SK-N-SH (cell line): ENCODE measurements around the gene TMEM164.

ENCODE experiments used
- CHD2 ChIP-seq: fragments of 150-350 bp; IDR thresholded peaks from 2 replicates; pipeline ENCODE4 v1.6.1; 2018; ENCODE audit warnings: low read length; ENCODE audit not compliant: partially characterized antibody
- EZH2phosphoT487 ChIP-seq: fragments of 200-600 bp; sonication (generic); IDR thresholded peaks from 2 replicates; pipeline ENCODE4 v1.6.1; 2017; ENCODE audit warnings: low read depth, mixed run types, mild to moderate bottlenecking, antibody characterized with exemption, moderate library complexity, borderline replicate concordance
- JUND ChIP-seq: IDR thresholded peaks from 2 replicates; pipeline ENCODE4 v1.4.0; 2012
- MXI1 ChIP-seq: IDR thresholded peaks from 2 replicates; pipeline ENCODE4 v1.6.1; 2012; ENCODE audit warnings: mild to moderate bottlenecking, low read depth, low read length, improper control_type of control experiment
- POLR2AphosphoS5 ChIP-seq: IDR thresholded peaks from 2 replicates; pipeline ENCODE4 v1.6.1; 2012; ENCODE audit warnings: low read depth, low read length
- RFX5 ChIP-seq: IDR thresholded peaks from 2 replicates; pipeline ENCODE4 v1.6.1; 2012; ENCODE audit warnings: mild to moderate bottlenecking, improper control_type of control experiment, low read length
- TAF1 ChIP-seq: IDR thresholded peaks from 2 replicates; pipeline ENCODE4 v1.6.1; 2012; ENCODE audit warnings: low read depth, mild to moderate bottlenecking, low read length, moderate library complexity, borderline replicate concordance
- TEAD4 ChIP-seq: IDR thresholded peaks from 2 replicates; pipeline ENCODE4 v1.4.0; 2012; ENCODE audit warnings: mild to moderate bottlenecking, borderline replicate concordance; ENCODE audit not compliant: insufficient read depth
- YY1 ChIP-seq: IDR thresholded peaks from 2 replicates; pipeline ENCODE4 v1.4.0; 2012; ENCODE audit warnings: low read depth, mild to moderate bottlenecking
- TF ChIP-seq, protein P1 (sequence below): IDR thresholded peaks from 2 replicates; pipeline ENCODE4 v1.4.0; 2012; ENCODE audit warnings: low read depth
- TF ChIP-seq, protein P2 (sequence below): fragments of 200-600 bp; sonication (generic); IDR thresholded peaks from 2 replicates; pipeline ENCODE4 v1.6.1; 2017; ENCODE audit warnings: antibody characterized with exemption, mild to moderate bottlenecking, moderate library complexity
- TF ChIP-seq, protein P3 (sequence below): fragments of 150-350 bp; IDR thresholded peaks from 2 replicates; pipeline ENCODE4 v1.6.1; 2017; ENCODE audit warnings: antibody characterized with exemption, low read length, low read depth, borderline replicate concordance
- TF ChIP-seq, protein P4 (sequence below): IDR thresholded peaks from 2 replicates; pipeline ENCODE4 v1.6.1; 2012; ENCODE audit warnings: mild to moderate bottlenecking, low read depth, low read length, moderate library complexity

DNA sequence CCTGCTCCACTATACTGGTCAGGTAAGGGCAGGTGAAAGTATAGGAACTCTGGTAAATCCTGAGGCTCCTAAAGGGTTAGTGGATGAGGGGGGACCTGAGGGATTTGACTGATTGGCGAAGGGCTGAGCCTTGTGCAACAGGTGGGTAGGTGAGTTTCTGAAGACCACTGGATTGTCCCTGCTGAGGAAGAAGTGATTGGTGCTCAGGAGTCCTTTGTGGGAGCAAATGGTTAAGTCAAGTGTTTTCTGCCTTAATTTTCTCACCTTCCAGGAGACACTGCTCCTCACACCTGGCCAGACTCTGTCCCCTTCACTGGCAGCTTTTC, 158.4 kb downstream of the TMEM164 start:
- TF ChIP-seq, protein P1, sequence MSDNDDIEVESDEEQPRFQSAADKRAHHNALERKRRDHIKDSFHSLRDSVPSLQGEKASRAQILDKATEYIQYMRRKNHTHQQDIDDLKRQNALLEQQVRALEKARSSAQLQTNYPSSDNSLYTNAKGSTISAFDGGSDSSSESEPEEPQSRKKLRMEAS, result no peak
- TF ChIP-seq, protein P2, sequence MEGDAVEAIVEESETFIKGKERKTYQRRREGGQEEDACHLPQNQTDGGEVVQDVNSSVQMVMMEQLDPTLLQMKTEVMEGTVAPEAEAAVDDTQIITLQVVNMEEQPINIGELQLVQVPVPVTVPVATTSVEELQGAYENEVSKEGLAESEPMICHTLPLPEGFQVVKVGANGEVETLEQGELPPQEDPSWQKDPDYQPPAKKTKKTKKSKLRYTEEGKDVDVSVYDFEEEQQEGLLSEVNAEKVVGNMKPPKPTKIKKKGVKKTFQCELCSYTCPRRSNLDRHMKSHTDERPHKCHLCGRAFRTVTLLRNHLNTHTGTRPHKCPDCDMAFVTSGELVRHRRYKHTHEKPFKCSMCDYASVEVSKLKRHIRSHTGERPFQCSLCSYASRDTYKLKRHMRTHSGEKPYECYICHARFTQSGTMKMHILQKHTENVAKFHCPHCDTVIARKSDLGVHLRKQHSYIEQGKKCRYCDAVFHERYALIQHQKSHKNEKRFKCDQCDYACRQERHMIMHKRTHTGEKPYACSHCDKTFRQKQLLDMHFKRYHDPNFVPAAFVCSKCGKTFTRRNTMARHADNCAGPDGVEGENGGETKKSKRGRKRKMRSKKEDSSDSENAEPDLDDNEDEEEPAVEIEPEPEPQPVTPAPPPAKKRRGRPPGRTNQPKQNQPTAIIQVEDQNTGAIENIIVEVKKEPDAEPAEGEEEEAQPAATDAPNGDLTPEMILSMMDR, result no peak
- TF ChIP-seq CHD2, result no peak
- no peak for TF ChIP-seq RFX5
- no peak for TF ChIP-seq TAF1
- TF ChIP-seq, protein P3, sequence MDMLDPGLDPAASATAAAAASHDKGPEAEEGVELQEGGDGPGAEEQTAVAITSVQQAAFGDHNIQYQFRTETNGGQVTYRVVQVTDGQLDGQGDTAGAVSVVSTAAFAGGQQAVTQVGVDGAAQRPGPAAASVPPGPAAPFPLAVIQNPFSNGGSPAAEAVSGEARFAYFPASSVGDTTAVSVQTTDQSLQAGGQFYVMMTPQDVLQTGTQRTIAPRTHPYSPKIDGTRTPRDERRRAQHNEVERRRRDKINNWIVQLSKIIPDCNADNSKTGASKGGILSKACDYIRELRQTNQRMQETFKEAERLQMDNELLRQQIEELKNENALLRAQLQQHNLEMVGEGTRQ, result no peak
- TF ChIP-seq, protein P4, sequence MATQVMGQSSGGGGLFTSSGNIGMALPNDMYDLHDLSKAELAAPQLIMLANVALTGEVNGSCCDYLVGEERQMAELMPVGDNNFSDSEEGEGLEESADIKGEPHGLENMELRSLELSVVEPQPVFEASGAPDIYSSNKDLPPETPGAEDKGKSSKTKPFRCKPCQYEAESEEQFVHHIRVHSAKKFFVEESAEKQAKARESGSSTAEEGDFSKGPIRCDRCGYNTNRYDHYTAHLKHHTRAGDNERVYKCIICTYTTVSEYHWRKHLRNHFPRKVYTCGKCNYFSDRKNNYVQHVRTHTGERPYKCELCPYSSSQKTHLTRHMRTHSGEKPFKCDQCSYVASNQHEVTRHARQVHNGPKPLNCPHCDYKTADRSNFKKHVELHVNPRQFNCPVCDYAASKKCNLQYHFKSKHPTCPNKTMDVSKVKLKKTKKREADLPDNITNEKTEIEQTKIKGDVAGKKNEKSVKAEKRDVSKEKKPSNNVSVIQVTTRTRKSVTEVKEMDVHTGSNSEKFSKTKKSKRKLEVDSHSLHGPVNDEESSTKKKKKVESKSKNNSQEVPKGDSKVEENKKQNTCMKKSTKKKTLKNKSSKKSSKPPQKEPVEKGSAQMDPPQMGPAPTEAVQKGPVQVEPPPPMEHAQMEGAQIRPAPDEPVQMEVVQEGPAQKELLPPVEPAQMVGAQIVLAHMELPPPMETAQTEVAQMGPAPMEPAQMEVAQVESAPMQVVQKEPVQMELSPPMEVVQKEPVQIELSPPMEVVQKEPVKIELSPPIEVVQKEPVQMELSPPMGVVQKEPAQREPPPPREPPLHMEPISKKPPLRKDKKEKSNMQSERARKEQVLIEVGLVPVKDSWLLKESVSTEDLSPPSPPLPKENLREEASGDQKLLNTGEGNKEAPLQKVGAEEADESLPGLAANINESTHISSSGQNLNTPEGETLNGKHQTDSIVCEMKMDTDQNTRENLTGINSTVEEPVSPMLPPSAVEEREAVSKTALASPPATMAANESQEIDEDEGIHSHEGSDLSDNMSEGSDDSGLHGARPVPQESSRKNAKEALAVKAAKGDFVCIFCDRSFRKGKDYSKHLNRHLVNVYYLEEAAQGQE, result no peak
- no peak for TF ChIP-seq YY1
- no peak for TF ChIP-seq JUND
- no peak for TF ChIP-seq EZH2phosphoT487
- no peak for TF ChIP-seq POLR2AphosphoS5
- no peak for TF ChIP-seq MXI1
- TF ChIP-seq TEAD4, result no peak
